ENCODE data around the gene EVC.
"Not testable (repeated sequence)": the region's sequence is repeated elsewhere in the genome, so short reads cannot be mapped to it uniquely, and the experiment has no call there.

The EVC gene

GRCh38 chr4:5712931-5713330 is 1.9 kb downstream of the EVC start:
- no peak for DNase-seq (ENCODE audit: low spot score)
- Mint-ChIP-seq H3K27me3 (ENCODE audit: low read depth) (peaks cover 33% of the 10 kb centered on the region), H3K27ac (no peak overlapping the region), H3K4me1 (ENCODE audit: low read depth) (peaks cover 3% of the 10 kb centered on the region), H3K4me3 (no peak overlapping the region), H3K9me3 (peaks cover 19% of the 10 kb centered on the region), H3K36me3 (ENCODE audit: low read depth) (no peaks in the 10 kb centered on the region)

GRCh38 chr4:5713861-5714260 is 2.9 kb downstream of the EVC start:
- H3K4me1 Mint-ChIP-seq (ENCODE audit: low read depth): peaks cover 3% of the 10 kb centered on the region
- DNase-seq (ENCODE audit: low spot score): no peak
- peaks cover 19% of the 10 kb centered on the region for H3K9me3 Mint-ChIP-seq
- H3K27ac Mint-ChIP-seq: no peak overlapping the region
- H3K27me3 Mint-ChIP-seq (ENCODE audit: low read depth): peaks cover 33% of the 10 kb centered on the region
- no peak overlapping the region for H3K4me3 Mint-ChIP-seq
- no peaks in the 10 kb centered on the region for H3K36me3 Mint-ChIP-seq (ENCODE audit: low read depth)

GRCh38 chr4:5715357-5715756 is 4.4 kb downstream of the EVC start:
- H3K4me1 Mint-ChIP-seq (ENCODE audit: low read depth): peaks cover 3% of the 10 kb centered on the region
- H3K36me3 Mint-ChIP-seq (ENCODE audit: low read depth): no peaks in the 10 kb centered on the region
- H3K4me3 Mint-ChIP-seq: no peak overlapping the region
- no peak for DNase-seq (ENCODE audit: low spot score)
- peaks cover 24% of the 10 kb centered on the region for H3K27me3 Mint-ChIP-seq (ENCODE audit: low read depth)
- peaks cover 19% of the 10 kb centered on the region for H3K9me3 Mint-ChIP-seq
- H3K27ac Mint-ChIP-seq: no peak overlapping the region

GRCh38 chr4:5716391-5716790 is 5.4 kb downstream of the EVC start:
- peaks cover 19% of the 10 kb centered on the region for H3K9me3 Mint-ChIP-seq
- no peaks in the 10 kb centered on the region for H3K36me3 Mint-ChIP-seq (ENCODE audit: low read depth)
- H3K27ac Mint-ChIP-seq: no peak overlapping the region
- DNase-seq (ENCODE audit: low spot score): no peak
- H3K4me3 Mint-ChIP-seq: no peak overlapping the region
- H3K27me3 Mint-ChIP-seq (ENCODE audit: low read depth): peaks cover 17% of the 10 kb centered on the region
- H3K4me1 Mint-ChIP-seq (ENCODE audit: low read depth): no peaks in the 10 kb centered on the region

GRCh38 chr4:5717449-5718158 is 6.6 kb downstream of the EVC start:
- H3K9me3 Mint-ChIP-seq: peaks cover 19% of the 10 kb centered on the region
- H3K4me1 Mint-ChIP-seq (ENCODE audit: low read depth): no peaks in the 10 kb centered on the region
- H3K27ac Mint-ChIP-seq: no peak overlapping the region
- H3K4me3 Mint-ChIP-seq: no peak overlapping the region
- no peak for DNase-seq (ENCODE audit: low spot score)
- no peaks in the 10 kb centered on the region for H3K36me3 Mint-ChIP-seq (ENCODE audit: low read depth)
- H3K27me3 Mint-ChIP-seq (ENCODE audit: low read depth): peaks cover 6% of the 10 kb centered on the region

- no peak overlapping the region for H3K27ac Mint-ChIP-seq
- H3K4me3 Mint-ChIP-seq: no peak overlapping the region
- no peaks in the 10 kb centered on the region for H3K4me1 Mint-ChIP-seq (ENCODE audit: low read depth)
- no peak for DNase-seq (ENCODE audit: low spot score)
- H3K27me3 Mint-ChIP-seq (ENCODE audit: low read depth): no peaks in the 10 kb centered on the region
- peaks cover 19% of the 10 kb centered on the region for H3K9me3 Mint-ChIP-seq
- H3K36me3 Mint-ChIP-seq (ENCODE audit: low read depth): no peaks in the 10 kb centered on the region
These were observed 7.4 kb downstream of the EVC start for GRCh38 chr4:5718411-5718810.

- DNase-seq (ENCODE audit: low spot score): no peak
- no peaks in the 10 kb centered on the region for H3K36me3 Mint-ChIP-seq (ENCODE audit: low read depth)
- no peaks in the 10 kb centered on the region for H3K4me1 Mint-ChIP-seq (ENCODE audit: low read depth)
- no peak overlapping the region for H3K27ac Mint-ChIP-seq
- H3K27me3 Mint-ChIP-seq (ENCODE audit: low read depth): no peaks in the 10 kb centered on the region
- no peak overlapping the region for H3K4me3 Mint-ChIP-seq
- H3K9me3 Mint-ChIP-seq: peaks cover 18% of the 10 kb centered on the region
These were observed 8.5 kb downstream of the EVC start for GRCh38 chr4:5719350-5720055.

GRCh38 chr4:5720157-5720850 is 9.3 kb downstream of the EVC start:
- Mint-ChIP-seq H3K27ac (no peak overlapping the region), H3K4me3 (no peak overlapping the region), H3K9me3 (peaks cover 11% of the 10 kb centered on the region), H3K27me3 (ENCODE audit: low read depth) (no peaks in the 10 kb centered on the region), H3K36me3 (ENCODE audit: low read depth) (no peaks in the 10 kb centered on the region), H3K4me1 (ENCODE audit: low read depth) (no peaks in the 10 kb centered on the region)
- no peak for DNase-seq (ENCODE audit: low spot score)

GRCh38 chr4:5720980-5721379 is 10.0 kb downstream of the EVC start:
- H3K27me3 Mint-ChIP-seq (ENCODE audit: low read depth): no peaks in the 10 kb centered on the region
- H3K9me3 Mint-ChIP-seq: peaks cover 15% of the 10 kb centered on the region
- H3K27ac Mint-ChIP-seq: no peak overlapping the region
- DNase-seq (ENCODE audit: low spot score): no peak
- no peaks in the 10 kb centered on the region for H3K36me3 Mint-ChIP-seq (ENCODE audit: low read depth)
- H3K4me1 Mint-ChIP-seq (ENCODE audit: low read depth): no peaks in the 10 kb centered on the region
- no peak overlapping the region for H3K4me3 Mint-ChIP-seq

- no peak overlapping the region for H3K27ac Mint-ChIP-seq
- H3K4me3 Mint-ChIP-seq: no peak overlapping the region
- peaks cover 18% of the 10 kb centered on the region for H3K9me3 Mint-ChIP-seq
- H3K27me3 Mint-ChIP-seq (ENCODE audit: low read depth): no peaks in the 10 kb centered on the region
- no peak for DNase-seq (ENCODE audit: low spot score)
- H3K4me1 Mint-ChIP-seq (ENCODE audit: low read depth): no peaks in the 10 kb centered on the region
- no peaks in the 10 kb centered on the region for H3K36me3 Mint-ChIP-seq (ENCODE audit: low read depth)
These were observed 10.9 kb downstream of the EVC start for GRCh38 chr4:5721923-5722322.

GRCh38 chr4:5722328-5722727 is 11.3 kb downstream of the EVC start:
- Mint-ChIP-seq H3K4me3 (no peak overlapping the region), H3K27ac (no peak overlapping the region), H3K4me1 (ENCODE audit: low read depth) (no peaks in the 10 kb centered on the region), H3K9me3 (peaks cover 15% of the 10 kb centered on the region), H3K36me3 (ENCODE audit: low read depth) (no peaks in the 10 kb centered on the region), H3K27me3 (ENCODE audit: low read depth) (no peaks in the 10 kb centered on the region)
- DNase-seq (ENCODE audit: low spot score): no peak

GRCh38 chr4:5724377-5724776 is 13.4 kb downstream of the EVC start:
- DNase-seq (ENCODE audit: low spot score): no peak
- Mint-ChIP-seq H3K27ac (no peak overlapping the region), H3K36me3 (ENCODE audit: low read depth) (no peaks in the 10 kb centered on the region)

GRCh38 chr4:5728412-5728811 is 17.4 kb downstream of the EVC start:
- H3K27me3 Mint-ChIP-seq (ENCODE audit: low read depth): not testable (repeated sequence)

More at GRCh38 chr4:5724377-5724776, 13.4 kb downstream of the EVC start:
- peaks cover 19% of the 10 kb centered on the region for H3K9me3 Mint-ChIP-seq
- H3K27me3 Mint-ChIP-seq (ENCODE audit: low read depth): no peaks in the 10 kb centered on the region
- H3K4me1 Mint-ChIP-seq (ENCODE audit: low read depth): no peaks in the 10 kb centered on the region
- H3K4me3 Mint-ChIP-seq: no peak overlapping the region

GRCh38 chr4:5730436-5730835 is 19.4 kb downstream of the EVC start:
- H3K27me3 Mint-ChIP-seq (ENCODE audit: low read depth): no peaks in the 10 kb centered on the region
- H3K27ac Mint-ChIP-seq: no peak overlapping the region
- no peak for DNase-seq (ENCODE audit: low spot score)
- no peak overlapping the region for H3K4me3 Mint-ChIP-seq
- H3K9me3 Mint-ChIP-seq: peaks cover 16% of the 10 kb centered on the region
- H3K36me3 Mint-ChIP-seq (ENCODE audit: low read depth): no peaks in the 10 kb centered on the region
- H3K4me1 Mint-ChIP-seq (ENCODE audit: low read depth): no peaks in the 10 kb centered on the region

More at GRCh38 chr4:5728412-5728811, 17.4 kb downstream of the EVC start:
- DNase-seq (ENCODE audit: low spot score); H3K27ac Mint-ChIP-seq; H3K36me3 Mint-ChIP-seq (ENCODE audit: low read depth); H3K4me3 Mint-ChIP-seq; H3K4me1 Mint-ChIP-seq (ENCODE audit: low read depth): not testable (repeated sequence)
- peaks cover 19% of the 10 kb centered on the region for H3K9me3 Mint-ChIP-seq
